Fibroblast of villous mesenchyme (primary cell): ENCODE data around the gene IFNAR2. TPM values are rescaled to one million over a fixed set of nuclear protein-coding genes. Genes with fewer than 3 reads are reported as not detected.

Source experiments
- DNase-seq: peaks from one replicate; pipeline ENCODE4 v3.0.0-alpha.2; 2010; ENCODE audit warnings: low read depth
- H3K4me3 ChIP-seq: 2 replicates; pipeline ENCODE4 v1.5.1; 2011; ENCODE audit warnings: low read depth, mild to moderate bottlenecking, low read length
- total RNA-seq: library from RNA; depleted of rRNA; stranded (reverse); fragments of >200 nt; gene quantifications from 2 replicates; pipeline ENCODE4 v1.2.3, GENCODE V29; 2012
- TF ChIP-seq, protein P1 (sequence below): IDR thresholded peaks from 2 replicates; pipeline ENCODE4 v1.5.1; 2012; ENCODE audit warnings: low read depth, mild to moderate bottlenecking, low read length; ENCODE audit not compliant: insufficient read depth

The IFNAR2 gene
- total RNA-seq, 1 donor, result 5.2 TPM

DNA sequence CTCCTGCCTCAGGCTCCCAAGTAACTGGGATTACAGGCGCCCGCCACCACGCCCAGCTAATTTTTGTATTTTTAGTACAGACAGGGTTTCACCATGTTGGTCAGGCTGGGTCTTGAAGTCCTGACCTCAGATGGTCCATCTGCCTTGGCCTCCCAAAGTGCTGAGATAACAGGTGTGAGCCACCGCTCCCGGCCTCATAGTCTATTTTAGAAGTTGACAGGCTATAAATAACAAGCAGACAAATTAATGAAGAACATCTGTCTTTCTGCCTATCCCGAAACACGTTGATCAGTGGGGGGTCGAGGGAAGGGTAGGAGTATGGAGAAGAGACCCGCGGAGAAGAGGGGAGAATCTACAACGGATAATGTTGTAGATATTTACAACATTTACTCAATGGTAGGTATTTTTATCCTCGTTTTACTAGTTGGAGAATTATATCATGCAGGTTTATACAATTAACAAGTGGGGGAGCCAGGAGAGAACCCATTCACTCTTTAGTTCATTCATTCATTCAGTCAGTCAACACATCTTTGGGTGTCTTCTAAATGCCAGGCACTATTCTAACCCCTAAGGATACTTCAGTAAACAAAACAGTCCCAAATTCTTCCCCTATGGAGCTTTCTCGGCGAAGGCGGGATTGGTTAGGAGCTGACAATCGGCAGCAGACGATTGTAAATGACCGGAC is 497 bp upstream of the IFNAR2 start:
- no peak for DNase-seq
- TF ChIP-seq, protein P1, sequence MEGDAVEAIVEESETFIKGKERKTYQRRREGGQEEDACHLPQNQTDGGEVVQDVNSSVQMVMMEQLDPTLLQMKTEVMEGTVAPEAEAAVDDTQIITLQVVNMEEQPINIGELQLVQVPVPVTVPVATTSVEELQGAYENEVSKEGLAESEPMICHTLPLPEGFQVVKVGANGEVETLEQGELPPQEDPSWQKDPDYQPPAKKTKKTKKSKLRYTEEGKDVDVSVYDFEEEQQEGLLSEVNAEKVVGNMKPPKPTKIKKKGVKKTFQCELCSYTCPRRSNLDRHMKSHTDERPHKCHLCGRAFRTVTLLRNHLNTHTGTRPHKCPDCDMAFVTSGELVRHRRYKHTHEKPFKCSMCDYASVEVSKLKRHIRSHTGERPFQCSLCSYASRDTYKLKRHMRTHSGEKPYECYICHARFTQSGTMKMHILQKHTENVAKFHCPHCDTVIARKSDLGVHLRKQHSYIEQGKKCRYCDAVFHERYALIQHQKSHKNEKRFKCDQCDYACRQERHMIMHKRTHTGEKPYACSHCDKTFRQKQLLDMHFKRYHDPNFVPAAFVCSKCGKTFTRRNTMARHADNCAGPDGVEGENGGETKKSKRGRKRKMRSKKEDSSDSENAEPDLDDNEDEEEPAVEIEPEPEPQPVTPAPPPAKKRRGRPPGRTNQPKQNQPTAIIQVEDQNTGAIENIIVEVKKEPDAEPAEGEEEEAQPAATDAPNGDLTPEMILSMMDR, result no peak
- peak overlapping the region; percentile 57 for H3K4me3 ChIP-seq

GRCh38 chr21:33230545-33231324 is 997 bp downstream of the IFNAR2 start:
- TF ChIP-seq, protein P1, result peak; percentile 17
- H3K4me3 ChIP-seq, result peak overlapping the region; percentile 91
- peak; percentile 45 for DNase-seq

GRCh38 chr21:33231526-33231925 is 1.8 kb downstream of the IFNAR2 start:
- TF ChIP-seq, protein P1, result no peak
- no peak for DNase-seq

GRCh38 chr21:33232291-33233034 is 2.7 kb downstream of the IFNAR2 start:
- TF ChIP-seq, protein P1, result no peak
- no peak for DNase-seq
- no peak overlapping the region for H3K4me3 ChIP-seq

More at GRCh38 chr21:33231526-33231925, 1.8 kb downstream of the IFNAR2 start:
- no peak overlapping the region for H3K4me3 ChIP-seq

GRCh38 chr21:33234635-33235520 is 5.1 kb downstream of the IFNAR2 start:
- no peak overlapping the region for H3K4me3 ChIP-seq
- TF ChIP-seq, protein P1, result no peak
- DNase-seq, result no peak
